ENCODE results near the gene RHBG.

- TF ChIP-seq, protein P1, sequence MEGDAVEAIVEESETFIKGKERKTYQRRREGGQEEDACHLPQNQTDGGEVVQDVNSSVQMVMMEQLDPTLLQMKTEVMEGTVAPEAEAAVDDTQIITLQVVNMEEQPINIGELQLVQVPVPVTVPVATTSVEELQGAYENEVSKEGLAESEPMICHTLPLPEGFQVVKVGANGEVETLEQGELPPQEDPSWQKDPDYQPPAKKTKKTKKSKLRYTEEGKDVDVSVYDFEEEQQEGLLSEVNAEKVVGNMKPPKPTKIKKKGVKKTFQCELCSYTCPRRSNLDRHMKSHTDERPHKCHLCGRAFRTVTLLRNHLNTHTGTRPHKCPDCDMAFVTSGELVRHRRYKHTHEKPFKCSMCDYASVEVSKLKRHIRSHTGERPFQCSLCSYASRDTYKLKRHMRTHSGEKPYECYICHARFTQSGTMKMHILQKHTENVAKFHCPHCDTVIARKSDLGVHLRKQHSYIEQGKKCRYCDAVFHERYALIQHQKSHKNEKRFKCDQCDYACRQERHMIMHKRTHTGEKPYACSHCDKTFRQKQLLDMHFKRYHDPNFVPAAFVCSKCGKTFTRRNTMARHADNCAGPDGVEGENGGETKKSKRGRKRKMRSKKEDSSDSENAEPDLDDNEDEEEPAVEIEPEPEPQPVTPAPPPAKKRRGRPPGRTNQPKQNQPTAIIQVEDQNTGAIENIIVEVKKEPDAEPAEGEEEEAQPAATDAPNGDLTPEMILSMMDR (IDR thresholded peaks at IDR 0.05; ENCODE audit: low read depth, low read length, missing input control), result no peak
- TF ChIP-seq FOXA2 (IDR thresholded peaks at IDR 0.05) (no peak), YY1 (IDR thresholded peaks at IDR 0.05) (no peak), GABPA (IDR thresholded peaks at IDR 0.05 in 1 of 2, conservative IDR thresholded peaks at IDR 0.05 in 1 of 2) (no peak), JUND (IDR thresholded peaks at IDR 0.05) (no peak)
Observed at GRCh38 chr1:156359973-156360372, 9.0 kb upstream of the RHBG start.
